ENCODE measurements around the gene CDH4.

The CDH4 gene

DNA sequence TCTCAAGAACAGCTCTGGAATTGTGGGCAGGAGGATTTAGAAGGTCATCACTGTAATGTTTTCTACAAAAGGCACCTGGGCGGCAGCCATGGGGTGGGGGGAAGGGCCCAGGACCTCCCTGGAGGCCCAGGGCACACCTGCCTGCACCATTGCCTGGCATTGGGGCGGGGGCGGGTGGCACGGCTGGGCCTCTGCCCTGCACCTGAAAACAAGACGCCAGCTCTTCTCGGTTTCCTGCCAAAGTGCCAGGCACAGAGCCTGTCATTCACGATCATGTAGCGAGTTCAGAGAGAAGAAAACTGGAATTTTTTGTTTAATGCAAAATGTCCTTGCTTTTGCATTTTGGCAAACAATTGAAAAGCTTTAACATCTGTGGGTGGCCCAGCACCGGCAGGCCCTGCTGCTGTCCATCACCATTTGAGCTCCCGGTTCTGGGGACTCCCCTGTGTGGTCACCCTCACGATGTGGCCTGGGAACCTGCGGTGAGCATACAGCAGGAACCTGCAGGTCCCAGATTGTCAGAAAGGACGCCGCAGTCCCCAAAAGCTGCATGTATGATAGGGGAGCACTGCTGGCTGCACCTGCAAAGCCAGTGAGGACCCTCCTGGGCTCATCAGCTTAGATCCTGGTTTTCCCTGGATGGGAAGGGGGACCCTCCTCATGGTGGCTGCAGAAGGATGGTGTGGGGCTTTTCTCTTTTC is 262.9 kb downstream of the CDH4 start:
- DNase-seq (ENCODE audit: low read depth, low spot score), result no peak

DNA sequence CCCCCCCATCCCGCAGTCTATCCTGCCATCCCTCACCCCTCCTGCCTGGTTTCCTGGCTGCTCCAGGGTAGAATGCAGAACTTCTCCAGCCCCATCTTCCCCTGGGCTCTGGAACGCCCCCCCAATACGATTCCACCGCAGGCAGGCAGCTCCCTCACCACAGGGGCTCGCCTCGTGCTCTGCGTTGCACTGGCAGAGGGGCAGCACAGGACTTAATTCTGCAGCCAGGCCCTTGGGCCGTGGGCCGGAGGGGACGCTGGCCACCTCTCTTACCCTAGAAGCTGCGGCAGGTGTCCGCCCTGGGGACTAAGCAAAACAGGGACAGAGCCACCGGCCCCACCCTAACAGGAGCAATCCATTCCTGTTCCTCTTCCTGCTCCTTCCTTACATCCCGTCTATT is 263.9 kb downstream of the CDH4 start:
- DNase-seq (ENCODE audit: low read depth, low spot score), result no peak

DNA sequence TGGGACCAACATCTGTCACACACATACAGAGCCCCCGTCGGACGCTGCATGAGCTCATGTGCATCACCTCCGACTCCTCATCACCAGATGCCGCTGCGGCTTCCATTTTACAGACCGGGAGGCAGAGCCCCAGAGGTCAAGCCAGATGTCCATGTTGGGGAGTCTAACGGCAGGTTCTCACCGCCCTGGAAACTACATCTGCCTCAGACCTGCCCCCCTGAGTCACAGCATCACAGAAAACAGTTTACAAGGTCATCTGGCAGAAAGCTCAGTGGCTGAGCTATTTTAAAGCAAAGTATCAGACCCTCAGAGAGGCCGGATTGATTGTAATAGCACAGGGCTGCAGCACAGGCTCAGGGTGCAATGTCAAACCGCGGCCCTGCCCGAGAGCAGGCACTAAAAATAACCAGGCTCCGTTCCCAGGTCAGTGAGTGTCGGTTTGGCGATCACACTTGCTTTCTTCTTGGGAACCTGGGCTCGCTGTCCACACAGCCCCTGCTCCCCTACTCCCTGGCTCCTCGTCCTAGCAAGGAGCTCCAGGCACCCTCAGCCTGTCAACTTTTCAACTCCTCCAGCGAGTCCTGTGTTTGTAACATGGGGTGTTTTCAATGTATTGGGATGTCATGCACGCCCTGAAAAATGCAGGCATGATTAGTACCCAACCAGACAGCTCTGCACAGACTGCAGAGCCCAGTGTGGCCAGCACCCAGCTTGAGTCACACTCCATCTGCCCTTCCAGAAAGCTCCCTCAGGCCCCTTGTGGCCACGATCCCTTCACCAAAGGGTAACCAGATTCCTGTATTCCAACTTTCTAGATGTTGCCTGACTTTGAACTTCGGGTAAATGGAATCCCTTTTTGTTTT is 264.5 kb downstream of the CDH4 start:
- DNase-seq (ENCODE audit: low read depth, low spot score), result no peak

DNA sequence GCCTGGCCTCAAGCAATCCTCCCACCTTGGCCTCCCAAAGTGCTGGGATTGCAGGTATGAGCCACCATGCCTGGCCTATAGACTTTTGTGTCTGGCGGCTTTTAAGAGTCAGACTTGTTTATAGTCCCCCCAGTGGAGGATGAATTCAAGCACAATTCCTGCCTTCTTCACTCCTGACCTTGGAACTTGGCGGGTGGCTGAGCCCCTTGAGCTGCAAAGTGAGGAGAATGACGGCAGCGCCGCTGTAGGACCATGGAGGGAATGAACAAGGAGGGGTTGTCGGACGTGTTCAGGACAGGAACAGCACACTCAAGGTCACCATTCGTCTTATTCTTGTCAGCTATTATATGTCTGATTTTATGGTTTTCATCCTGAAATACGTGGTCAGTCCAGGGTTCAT is 265.4 kb downstream of the CDH4 start:
- DNase-seq (ENCODE audit: low read depth, low spot score), result no peak

DNA sequence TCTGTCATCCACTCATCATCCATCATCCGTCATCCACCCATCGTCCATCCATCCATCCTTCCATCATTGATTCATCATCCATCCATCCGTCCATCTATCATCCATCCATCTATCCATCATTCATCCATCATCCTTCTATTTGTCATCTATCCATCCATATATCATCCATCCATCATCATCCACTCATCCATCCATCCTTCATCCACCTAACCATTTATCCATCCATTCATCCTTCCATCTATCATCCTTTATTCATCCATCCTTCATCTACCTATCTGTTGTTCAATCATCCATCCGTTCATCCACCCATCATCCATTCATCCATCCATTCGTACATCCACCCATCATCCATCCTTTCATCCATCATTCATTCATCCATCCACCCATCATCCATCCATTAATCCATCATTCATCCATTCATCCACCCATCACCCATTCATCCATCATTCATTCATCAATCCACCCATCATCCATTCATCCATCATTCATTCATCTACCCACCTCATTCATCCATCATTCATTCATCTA is 266.4 kb downstream of the CDH4 start:
- DNase-seq (ENCODE audit: low read depth, low spot score), result no peak

DNA sequence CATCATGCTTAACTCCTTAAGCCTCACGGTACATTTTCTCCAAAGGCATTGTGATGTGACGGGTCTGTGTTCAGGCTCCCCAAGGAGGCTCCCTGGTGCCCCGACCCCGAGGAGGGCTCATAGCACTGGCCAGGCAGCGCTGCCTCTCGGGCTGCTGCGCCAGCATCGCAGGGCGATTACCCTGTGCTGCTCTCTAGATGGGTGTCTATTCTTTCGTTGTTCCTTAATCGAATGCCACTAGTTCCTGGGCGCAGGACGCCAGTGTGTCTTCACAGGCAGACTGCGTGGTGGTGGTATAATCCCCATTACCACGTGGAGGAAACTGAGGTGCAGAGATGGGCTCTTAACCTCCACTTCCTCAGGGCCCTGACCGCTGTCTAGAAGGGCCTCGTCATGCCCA is 267.4 kb downstream of the CDH4 start:
- no peak for DNase-seq (ENCODE audit: low read depth, low spot score)

DNA sequence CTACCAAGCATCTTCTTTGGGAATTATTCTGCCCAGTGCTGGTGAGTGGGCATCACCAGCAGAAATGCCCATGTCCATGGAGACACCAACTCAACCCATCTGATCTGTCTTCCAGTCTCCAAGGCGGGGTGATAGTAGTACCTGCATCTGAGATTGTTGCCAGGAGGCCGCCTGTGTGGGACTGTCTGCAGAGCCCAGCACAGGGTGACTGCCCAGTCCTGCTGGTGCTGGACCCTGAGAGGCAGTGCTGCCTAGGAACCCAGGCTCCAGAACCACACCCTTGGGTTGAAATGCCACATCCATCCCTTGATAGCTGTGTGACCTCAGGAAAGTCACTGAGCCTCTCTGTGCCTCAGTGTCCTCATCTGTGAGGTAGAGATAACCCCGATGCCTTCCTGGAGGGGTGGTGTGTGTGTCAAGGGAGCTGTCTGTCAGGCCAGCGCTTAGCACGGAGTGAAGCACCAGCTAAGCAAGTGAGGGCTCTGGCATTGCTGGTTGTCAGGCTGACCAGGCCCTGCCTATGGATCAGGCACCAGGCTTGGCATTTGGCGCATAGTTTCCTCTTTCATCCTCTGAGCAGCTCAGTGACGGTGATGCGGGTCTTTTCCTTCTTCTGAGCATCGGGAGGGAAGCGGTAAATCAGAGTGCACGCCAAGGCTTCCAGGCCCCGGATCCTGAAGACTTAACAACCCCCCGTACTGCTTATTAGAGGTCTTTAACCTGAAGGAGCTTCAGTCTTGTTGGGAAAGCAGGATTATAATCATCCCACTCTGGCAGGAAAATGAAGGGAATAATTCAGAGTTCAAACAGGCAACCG is 268.2 kb downstream of the CDH4 start:
- no peak for DNase-seq (ENCODE audit: low read depth, low spot score)

DNA sequence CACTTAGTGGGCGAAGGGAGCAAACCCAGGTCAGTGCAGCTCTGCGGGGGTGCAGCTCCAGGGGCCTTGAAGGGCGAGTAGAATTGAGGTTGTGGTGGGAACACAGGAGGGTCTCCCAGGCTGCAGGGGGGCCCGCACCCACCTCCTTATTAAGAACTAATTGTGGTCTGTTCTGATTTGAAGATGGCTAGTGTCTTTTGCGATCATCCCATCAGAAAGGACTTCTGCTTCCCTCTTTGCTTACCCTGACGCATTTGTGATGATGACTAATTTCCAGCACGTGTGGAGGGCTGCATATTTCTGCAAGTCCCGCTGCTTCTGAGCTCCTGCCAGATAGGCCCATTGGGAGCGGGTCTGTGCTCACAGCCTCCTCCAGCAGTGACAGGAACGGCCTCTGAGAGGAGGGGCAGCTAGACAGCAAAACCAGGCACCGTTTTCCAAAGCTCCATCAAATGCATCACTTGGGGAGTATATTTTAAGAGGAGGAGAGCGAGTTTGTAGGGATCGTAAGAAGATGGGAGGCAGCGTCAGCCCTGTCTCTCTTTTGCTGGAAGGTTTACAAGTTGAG is 268.9 kb downstream of the CDH4 start:
- no peak for DNase-seq (ENCODE audit: low read depth, low spot score)

DNA sequence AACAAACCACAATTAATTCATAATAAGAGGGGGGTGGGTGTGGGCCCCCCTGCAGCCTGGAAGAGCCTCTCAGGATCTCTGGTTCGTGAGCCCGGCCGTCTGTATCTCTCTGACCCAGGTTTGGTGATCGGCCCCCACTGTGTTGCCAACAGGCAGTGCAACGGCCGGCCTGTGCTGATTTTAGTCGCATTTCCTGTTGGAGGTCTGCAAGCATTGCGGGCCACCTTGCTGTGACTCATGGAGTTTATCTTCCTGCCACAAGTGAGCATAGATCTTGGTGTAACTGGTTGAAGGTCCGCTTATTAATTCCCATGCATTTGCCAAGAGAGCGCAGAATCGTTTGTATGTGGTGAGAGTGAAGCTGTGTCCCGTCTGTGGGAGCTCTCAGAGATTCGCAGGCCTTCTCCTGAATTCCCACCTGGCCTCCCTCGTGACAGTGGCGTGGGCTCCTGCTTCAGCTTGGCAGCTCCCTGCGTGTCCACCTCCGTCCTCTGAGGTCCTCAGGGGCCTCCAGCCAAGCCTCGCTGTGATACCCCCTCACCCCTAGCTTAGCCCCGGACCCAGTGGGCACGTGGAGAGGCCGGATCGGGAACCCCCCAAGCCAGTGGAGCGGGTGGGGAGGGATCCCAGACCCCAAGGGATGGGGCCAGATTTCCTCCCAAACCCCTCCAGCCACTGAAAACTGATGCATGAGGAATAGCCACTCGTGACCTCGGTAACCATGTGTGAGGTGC is 269.8 kb downstream of the CDH4 start:
- no peak for DNase-seq (ENCODE audit: low read depth, low spot score)

DNA sequence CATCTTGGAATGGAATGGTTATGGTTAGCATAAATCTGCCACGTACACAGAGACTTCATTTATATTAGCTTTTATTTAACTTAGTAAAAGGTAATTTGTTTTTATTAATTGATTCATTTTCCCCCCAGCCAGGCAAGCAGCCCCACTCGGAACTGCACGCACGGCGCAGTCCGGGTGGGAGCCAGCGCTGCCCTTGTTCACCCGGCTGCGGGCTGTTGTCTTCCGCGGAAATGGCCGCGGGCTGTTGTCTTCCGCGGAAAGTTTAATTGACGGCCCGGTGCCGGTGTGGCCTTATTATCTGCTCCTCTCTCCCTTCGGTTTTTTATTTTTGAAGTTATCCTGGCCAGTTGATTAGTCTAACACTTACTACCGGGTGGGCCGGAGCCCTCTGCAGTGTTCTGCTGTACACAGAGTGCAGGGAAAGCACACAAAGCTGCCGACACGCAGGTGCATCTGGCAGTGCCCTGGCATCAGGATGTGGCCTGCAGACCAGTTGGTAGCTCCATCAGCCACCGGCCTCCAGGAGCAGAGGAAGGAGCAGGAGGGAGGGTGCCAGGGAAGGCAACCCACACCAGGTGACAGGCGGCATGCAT is 270.5 kb downstream of the CDH4 start:
- DNase-seq (ENCODE audit: low read depth, low spot score), result no peak

DNA sequence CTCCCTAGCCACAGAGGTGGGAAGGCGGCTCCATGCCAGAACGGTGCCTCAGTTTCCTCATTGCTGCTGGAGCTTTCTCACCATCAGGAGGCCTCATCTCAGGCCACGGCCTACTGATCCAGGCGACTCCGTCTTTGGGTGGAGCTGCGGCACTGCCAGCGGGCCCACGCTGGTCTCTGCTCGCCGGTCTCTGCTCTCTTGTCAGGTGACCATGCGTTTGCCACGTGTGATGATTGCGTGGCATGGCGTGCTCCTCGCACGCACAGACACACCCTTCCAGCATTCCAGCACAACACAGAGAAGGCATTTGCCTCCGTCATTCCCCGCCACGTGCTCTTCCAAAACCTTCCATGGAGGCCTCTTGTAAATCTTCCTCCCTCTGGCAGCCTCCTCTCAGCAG is 271.1 kb downstream of the CDH4 start:
- no peak for DNase-seq (ENCODE audit: low read depth, low spot score)

DNA sequence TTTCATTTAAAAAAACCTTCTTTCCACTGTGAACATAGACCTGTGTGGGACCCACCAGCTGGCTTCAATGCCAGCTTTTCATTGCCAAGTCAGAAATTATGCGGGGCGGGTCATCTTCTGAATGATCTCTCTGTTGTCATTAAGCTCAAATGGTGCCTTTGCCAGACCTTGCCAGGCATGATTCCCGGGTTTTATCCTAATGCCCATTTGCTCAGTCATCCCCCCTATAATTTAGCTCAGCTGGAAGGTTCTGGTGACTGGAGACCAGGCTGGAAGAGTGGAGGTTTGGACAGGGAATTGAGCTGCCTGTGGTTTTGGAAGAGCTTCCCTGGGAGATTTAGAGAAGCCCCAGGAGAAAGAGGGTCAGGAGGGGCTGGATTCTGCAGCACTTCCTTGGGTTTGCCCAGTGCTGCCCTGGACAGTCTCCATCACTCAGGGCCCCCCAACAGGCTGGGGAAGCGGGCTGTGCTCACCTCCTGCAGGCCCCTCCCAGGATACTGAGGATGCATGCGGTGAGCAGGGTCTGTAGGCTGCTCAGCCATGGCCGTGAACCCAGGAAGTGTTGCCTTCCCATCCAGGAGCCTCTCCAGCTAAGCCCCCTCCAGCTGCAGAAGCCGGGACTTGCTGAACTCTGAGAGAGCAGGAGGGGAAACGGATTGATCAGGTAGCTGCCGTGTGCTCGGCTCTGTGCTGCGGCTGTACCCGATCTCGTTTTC is 273.0 kb downstream of the CDH4 start:
- no peak for DNase-seq (ENCODE audit: low read depth, low spot score)

DNA sequence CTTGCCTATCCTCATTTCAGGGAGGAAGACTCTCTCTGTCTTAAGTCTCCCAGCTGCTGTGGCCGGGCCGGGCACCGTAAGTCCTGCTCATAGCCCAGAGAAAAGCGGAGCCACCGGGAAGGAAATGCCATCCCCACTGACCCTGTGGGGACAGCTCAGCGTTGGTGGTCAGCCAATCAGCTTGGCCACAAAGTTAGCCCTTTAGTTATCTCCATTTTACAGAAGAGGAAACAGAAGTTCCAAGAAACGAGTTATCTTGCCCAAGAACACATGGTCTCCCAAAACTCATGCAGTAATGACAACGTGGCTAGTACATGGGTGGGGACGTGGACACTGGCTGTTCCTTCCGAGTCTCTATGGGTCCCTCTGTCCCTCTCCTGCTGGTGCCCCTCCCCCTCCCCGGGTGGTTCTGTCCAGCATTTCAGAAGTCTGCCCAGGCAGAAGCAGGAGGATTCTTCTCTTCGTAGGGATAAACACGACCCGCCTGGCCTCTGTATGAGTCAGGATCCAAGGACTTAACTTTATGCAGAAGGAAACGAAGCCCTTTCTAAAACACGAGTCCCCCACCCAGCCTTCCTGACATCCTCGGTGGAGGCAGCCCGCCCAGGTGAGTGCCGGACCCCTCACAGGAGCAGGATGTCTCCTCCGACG is 273.8 kb downstream of the CDH4 start:
- no peak for DNase-seq (ENCODE audit: low read depth, low spot score)

DNA sequence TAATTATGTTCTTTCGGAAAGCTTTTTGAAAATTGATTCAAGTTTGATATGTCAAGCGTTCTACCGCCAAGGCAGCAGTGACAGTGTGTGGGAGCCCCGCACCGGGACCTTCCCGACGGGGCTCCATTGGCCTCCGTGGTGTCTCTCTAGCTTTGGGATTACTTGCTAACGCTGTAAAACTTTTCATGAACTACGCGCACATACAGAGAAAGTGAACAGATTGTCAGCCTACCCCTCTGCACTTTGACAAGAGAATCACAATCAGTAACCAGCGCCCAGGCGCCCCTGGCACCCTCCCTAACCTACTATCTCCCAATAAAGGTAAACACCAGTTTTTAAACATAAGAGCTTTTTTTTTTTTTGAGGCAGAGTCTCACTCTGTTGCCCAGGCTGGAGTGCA is 274.8 kb downstream of the CDH4 start:
- no peak for DNase-seq (ENCODE audit: low read depth, low spot score)

DNA sequence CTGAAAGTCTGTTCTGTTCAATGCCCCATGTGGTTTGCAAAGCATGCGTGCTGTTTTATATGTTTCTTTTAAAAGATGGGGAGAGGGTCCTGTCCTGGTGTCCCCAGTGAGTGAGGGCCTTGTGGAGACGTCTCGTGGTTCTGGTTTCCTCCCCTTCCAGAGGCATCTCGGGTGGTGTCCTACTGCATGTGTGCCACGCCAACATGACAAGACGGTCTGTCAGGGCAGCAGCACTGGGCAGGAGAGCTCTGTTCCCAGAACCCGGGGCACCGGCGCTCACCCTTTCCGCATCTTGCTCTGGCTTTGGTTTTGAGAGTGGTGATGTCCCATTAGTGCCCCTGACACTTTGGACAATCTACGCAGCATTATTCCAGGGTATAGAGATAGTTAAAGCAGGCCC is 275.6 kb downstream of the CDH4 start:
- DNase-seq (ENCODE audit: low read depth, low spot score), result no peak

DNA sequence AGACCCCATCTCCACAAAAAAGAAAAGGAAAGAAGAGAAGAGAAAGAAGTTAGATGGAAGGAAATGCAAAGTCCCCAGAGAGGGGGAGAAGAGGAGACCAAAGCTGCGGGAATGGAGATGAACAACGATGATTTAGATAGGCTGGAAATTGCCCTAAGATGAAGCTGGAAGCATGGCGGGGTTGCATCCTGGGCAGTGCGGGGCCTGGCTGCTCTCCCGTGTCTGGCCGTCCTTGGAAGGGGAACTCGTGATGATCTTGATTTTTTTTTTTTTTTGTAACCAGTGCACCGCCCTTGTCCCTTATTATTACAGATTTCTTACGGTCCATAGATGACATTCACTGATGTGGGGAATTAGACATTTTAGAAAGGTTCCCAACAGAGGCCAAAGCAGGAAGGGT is 276.5 kb downstream of the CDH4 start:
- DNase-seq (ENCODE audit: low read depth, low spot score), result no peak

DNA sequence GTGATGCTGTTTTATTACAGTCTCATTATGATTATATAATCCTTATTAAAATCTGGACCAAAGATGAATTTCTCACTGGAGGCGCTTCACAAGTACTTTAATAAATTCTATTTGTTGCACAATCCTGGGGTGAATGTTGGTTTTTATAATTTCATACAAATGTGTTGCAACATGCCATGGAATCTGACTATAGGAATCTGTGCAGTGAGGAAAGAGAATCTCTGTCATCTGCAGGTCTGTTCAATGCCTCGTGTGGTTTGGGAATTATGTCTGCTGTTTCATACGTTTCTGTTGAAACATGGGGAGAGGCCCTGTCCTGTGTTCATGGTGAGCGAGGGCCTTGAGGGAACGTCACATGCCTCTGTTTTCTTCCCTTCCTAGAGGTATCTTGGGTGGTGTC is 277.3 kb downstream of the CDH4 start:
- DNase-seq (ENCODE audit: low read depth, low spot score), result no peak

DNA sequence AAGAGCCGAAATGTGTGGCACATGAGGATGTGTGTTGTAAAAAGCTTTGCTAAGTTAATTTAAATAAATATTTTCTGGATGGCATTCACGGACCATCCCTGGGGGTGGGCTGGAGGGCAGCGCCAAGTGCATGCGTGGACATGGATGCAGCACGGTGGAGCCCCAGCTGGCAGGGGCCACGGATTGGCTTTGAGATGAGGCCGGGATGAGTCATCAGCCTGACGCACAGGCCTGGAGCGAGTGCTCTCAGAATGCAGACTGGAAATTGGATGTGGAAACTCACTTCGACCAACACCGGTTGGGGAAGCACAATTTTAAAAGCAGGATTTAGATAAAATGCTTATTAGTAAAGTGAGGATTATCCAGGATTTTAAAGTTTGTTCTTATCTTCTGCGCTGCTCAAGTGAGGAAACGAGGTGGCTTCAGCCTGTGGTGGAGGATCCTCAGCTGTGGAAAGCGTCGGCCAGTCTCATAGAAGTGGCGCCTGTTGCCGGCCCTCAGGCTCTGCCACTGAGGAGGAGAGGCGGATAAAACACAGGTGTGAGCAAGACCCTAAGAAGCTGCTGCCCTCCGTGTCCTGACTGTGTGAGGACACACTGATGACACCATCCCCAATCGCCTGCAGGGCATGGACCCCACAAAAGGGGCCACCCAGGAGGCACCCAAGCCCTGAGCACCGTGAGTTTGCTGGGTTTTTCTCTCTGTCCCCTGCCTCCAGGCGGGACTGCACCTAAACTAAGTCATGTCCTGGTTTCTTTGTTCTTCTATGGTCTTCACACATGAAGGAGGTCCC is 279.7 kb downstream of the CDH4 start:
- no peak for DNase-seq (ENCODE audit: low read depth, low spot score)

DNA sequence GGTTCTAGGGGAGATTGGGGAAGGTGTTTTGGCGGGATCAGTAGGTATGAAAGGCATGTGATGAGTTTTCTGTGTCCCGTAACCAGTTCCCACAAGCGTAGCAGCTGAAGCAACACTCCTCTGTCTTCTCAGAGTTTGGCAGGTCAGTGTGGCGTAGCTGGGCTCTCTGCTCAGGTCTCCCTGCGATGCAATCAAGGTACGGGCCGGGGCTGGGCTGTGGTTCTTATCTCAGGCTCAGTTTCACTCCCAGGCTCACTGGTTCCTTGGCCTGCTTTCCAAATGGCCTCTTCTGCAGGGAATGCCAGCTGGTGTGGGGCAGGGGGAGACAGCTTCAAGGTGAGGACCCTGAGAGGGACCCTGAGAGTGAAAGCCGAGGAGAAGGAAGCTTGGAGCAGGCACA is 280.7 kb downstream of the CDH4 start:
- DNase-seq (ENCODE audit: low read depth, low spot score), result no peak
